ENCODE measurements around the gene CDK5RAP1. TPM values are rescaled to one million over a fixed set of nuclear protein-coding genes. Genes with fewer than 3 reads are reported as not detected.

CDK5RAP1 gene
- total and polyA plus RNA-seq, 2 of the 4 experiments (the other 2 are of a cell fraction): 23.9 to 28.1 TPM

DNA sequence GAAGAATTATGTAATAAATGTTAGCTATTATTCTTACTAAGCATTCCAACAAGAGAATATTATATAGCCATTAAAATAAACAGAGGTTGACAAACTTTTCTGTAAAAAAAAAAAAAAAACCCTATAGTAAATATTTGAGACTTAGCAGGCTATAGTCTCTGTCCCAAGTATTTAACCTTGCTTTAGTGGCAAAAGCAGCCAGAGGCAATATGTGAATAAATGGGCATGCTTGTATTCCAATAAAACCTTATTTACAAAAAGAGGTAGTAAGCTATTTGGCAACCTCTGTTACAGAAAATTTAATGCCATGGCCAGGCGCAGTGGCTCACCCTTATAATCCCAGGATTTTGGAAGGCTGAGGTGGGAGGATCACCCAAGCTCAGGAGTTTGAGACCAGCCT lies 14.6 kb downstream of the CDK5RAP1 start:
- DNase-seq: no peak
- peaks cover 0 to 5% of the 10 kb centered on the region in 2 experiments; a peak in 2 of 4 replicates for H3K79me1 ChIP-seq (ENCODE audit: low read depth in 1 of 2, low read length in 2 of 2)
- no peak overlapping the region for H2BK15ac ChIP-seq (ENCODE audit: low read depth, low read length)
- H2BK120ac ChIP-seq (ENCODE audit: low read depth, low read length): no peak overlapping the region
- CTCF ChIA-PET: no interaction called here
- peaks cover 23% of the 10 kb centered on the region for H3K36me3 ChIP-seq (ENCODE audit: control insufficient read depth, insufficient read depth, low read length)
- no peak overlapping the region for H4K91ac ChIP-seq (ENCODE audit: insufficient read depth, low read depth, low read length)
- H3K23ac ChIP-seq (ENCODE audit: low read depth, low read length): no peak overlapping the region
- intact Hi-C loops (cut with micrococcal nuclease): no loop called here
- TF ChIP-seq MXI1 (IDR thresholded peaks at IDR 0.05; ENCODE audit: borderline replicate concordance, low read depth, low read length) (no peak), CHD1 (IDR thresholded peaks at IDR 0.05; ENCODE audit: low read depth, low read length) (no peak), NFE2L2 (IDR thresholded peaks at IDR 0.05; ENCODE audit: low read depth, low read length) (no peak), RCOR1 (IDR thresholded peaks at IDR 0.05; ENCODE audit: insufficient replicate concordance, low read length) (no peak), RFX5 (IDR thresholded peaks at IDR 0.05; ENCODE audit: low read depth, low read length) (no peak), POLR2A (IDR thresholded peaks at IDR 0.05; ENCODE audit: low read depth, low read length) (no peak), BHLHE40 (IDR thresholded peaks at IDR 0.05; ENCODE audit: low read depth, low read length) (no peak)
- TF ChIP-seq, protein P1, sequence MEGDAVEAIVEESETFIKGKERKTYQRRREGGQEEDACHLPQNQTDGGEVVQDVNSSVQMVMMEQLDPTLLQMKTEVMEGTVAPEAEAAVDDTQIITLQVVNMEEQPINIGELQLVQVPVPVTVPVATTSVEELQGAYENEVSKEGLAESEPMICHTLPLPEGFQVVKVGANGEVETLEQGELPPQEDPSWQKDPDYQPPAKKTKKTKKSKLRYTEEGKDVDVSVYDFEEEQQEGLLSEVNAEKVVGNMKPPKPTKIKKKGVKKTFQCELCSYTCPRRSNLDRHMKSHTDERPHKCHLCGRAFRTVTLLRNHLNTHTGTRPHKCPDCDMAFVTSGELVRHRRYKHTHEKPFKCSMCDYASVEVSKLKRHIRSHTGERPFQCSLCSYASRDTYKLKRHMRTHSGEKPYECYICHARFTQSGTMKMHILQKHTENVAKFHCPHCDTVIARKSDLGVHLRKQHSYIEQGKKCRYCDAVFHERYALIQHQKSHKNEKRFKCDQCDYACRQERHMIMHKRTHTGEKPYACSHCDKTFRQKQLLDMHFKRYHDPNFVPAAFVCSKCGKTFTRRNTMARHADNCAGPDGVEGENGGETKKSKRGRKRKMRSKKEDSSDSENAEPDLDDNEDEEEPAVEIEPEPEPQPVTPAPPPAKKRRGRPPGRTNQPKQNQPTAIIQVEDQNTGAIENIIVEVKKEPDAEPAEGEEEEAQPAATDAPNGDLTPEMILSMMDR (conservative IDR thresholded peaks at IDR 0.05; ENCODE audit: low read depth, low read length): no peak
- TF ChIP-seq, protein P2, sequence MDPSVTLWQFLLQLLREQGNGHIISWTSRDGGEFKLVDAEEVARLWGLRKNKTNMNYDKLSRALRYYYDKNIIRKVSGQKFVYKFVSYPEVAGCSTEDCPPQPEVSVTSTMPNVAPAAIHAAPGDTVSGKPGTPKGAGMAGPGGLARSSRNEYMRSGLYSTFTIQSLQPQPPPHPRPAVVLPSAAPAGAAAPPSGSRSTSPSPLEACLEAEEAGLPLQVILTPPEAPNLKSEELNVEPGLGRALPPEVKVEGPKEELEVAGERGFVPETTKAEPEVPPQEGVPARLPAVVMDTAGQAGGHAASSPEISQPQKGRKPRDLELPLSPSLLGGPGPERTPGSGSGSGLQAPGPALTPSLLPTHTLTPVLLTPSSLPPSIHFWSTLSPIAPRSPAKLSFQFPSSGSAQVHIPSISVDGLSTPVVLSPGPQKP (IDR thresholded peaks at IDR 0.05; ENCODE audit: borderline replicate concordance, low read depth, low read length): no peak
- H3K4me3 ChIP-seq (ENCODE audit: insufficient read depth, low read depth, low read length): no peak overlapping the region
- no peak overlapping the region for H4K8ac ChIP-seq (ENCODE audit: low read depth in 2 of 2, low read length in 2 of 2)
- dilution Hi-C loops (cut with HindIII; ENCODE audit: low sequenced_read_pairs, unreplicated experiment): no loop called here
- in situ Hi-C loops (cut with MboI; ENCODE audit: low sequenced_read_pairs): no loop called here
- H2AK9ac ChIP-seq (replicated peaks; ENCODE audit: low read depth, low read length, poor library complexity): no peak overlapping the region
- H2BK20ac ChIP-seq (ENCODE audit: low read depth, low read length): no peak overlapping the region
- POLR2A ChIA-PET (ENCODE audit: unreplicated experiment): no interaction called here
- no peaks in the 10 kb centered on the region for H3K9me3 ChIP-seq (ENCODE audit: control insufficient read depth, insufficient read depth, low read length)
- H3K14ac ChIP-seq (replicated peaks; ENCODE audit: low read depth, low read length): no peak overlapping the region
- BruUV-seq (replicated peaks): no TSS peak
- no peak overlapping the region for H4K5ac ChIP-seq (ENCODE audit: low read depth, low read length)
- H3K4ac ChIP-seq (ENCODE audit: low read depth, low read length): no peak overlapping the region
- H3K4me1 ChIP-seq (ENCODE audit: control insufficient read depth, insufficient read depth, low read length): no peaks in the 10 kb centered on the region
- ATAC-seq (ENCODE audit: low read depth): no peak
- no peak overlapping the region for H3K27ac ChIP-seq (ENCODE audit: insufficient read depth, low read length)
- H2AK5ac ChIP-seq (ENCODE audit: low read depth, low read length): no peak overlapping the region
- H3K9ac ChIP-seq (ENCODE audit: low read depth, low read length): no peak overlapping the region
- no peaks in the 10 kb centered on the region for H3K27me3 ChIP-seq (ENCODE audit: control insufficient read depth, insufficient read depth, low read length)
- H3K9me1 ChIP-seq (ENCODE audit: insufficient read depth, low read length): no peaks in the 10 kb centered on the region
- no peak overlapping the region for H3K4me2 ChIP-seq (ENCODE audit: low read depth, low read length)
- no peak overlapping the region for H3K56ac ChIP-seq (ENCODE audit: extremely low read depth, insufficient read depth, low read length)
- no CpG with 5 or more reads among the region's 1 CpG for WGBS, 2 experiments (ENCODE audit: extremely low coverage in 2 of 2, insufficient read length in 1 of 2)
- no peak overlapping the region for H2BK5ac ChIP-seq (ENCODE audit: low read depth, low read length, poor library complexity, severe bottlenecking)
- no peak overlapping the region for H2AFZ ChIP-seq (replicated peaks; ENCODE audit: low read length, poor library complexity)
- no peaks in the 10 kb centered on the region for H4K20me1 ChIP-seq (ENCODE audit: insufficient read depth, low read length)
- H3K18ac ChIP-seq (ENCODE audit: low read depth, low read length): no peak overlapping the region

All from IMR-90 (cell line).